Subcutaneous abdominal adipose tissue (tissue), 5 donors: ENCODE data around the gene YES1.

Source experiments
- H3K27ac ChIP-seq: one replicate; pipeline ENCODE4 v1.7.0; 2013; ENCODE audit warnings: low read depth, mild to moderate bottlenecking, inconsistent platforms, low read length, moderate library complexity
- H3K27me3 ChIP-seq, 5 donors: one replicate each; pipeline ENCODE4 v1.7.0; 2013; ENCODE audit warnings: low read length in 5 of 5, inconsistent platforms in 1 of 5; ENCODE audit not compliant: control insufficient read depth in 5 of 5, insufficient read depth in 4 of 5
- H3K36me3 ChIP-seq, 5 donors: one replicate each; pipeline ENCODE4 v1.7.0; 2013; ENCODE audit warnings: low read length in 5 of 5; ENCODE audit not compliant: control insufficient read depth in 5 of 5, insufficient read depth in 5 of 5
- H3K4me1 ChIP-seq, 5 donors: one replicate each; pipeline ENCODE4 v1.7.0; 2013; ENCODE audit warnings: low read length in 5 of 5, mild to moderate bottlenecking in 3 of 5, moderate library complexity in 1 of 5; ENCODE audit not compliant: control insufficient read depth in 5 of 5, insufficient read depth in 5 of 5
- H3K4me3 ChIP-seq, 5 donors: one replicate each; pipeline ENCODE4 v1.7.0; 2013; ENCODE audit warnings: low read length in 5 of 5, low read depth in 1 of 5
- H3K9ac ChIP-seq, 5 donors: one replicate each; pipeline ENCODE4 v1.7.0; 2013; ENCODE audit warnings: low read length in 5 of 5, mild to moderate bottlenecking in 4 of 5, moderate library complexity in 3 of 5
- H3K9me3 ChIP-seq, 5 donors: one replicate each; pipeline ENCODE4 v1.7.0; 2013; ENCODE audit warnings: low read length in 5 of 5; ENCODE audit not compliant: control insufficient read depth in 5 of 5
- donor health status: healthy.
- donor health status: healthy.
- donor health status: healthy.
- donor health status: healthy.
- donor health status: healthy.

The YES1 gene

DNA sequence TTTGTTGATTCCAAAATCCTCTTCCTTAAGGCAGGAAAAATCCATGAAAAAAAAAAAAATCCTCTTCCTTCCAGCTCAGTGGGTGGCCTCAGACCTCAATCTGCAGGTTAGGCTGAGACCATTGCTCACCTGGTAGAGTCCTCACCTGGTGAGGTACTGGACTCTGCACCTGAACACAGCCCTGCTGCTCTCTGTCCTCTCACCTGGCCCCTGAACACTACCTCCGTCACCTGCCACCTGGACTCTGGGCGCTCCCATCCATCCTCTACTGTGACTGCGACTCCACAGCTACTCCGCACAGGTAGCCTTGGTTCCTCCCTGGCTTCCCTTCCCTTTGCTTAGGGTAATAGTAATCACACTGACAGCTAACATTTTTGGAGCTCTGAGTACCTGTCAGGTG, 132.5 kb downstream of the YES1 start:
- no peaks in the 10 kb centered on the region for H3K27me3 ChIP-seq
- no peak overlapping the region for H3K9ac ChIP-seq
- peaks cover 13 to 79% (median 55%) of the 10 kb centered on the region in 5 donors for H3K36me3 ChIP-seq
- H3K4me3 ChIP-seq = no peak overlapping the region
- H3K27ac ChIP-seq = no peak overlapping the region
- no peaks in the 10 kb centered on the region for H3K4me1 ChIP-seq
- no peaks in the 10 kb centered on the region for H3K9me3 ChIP-seq

DNA sequence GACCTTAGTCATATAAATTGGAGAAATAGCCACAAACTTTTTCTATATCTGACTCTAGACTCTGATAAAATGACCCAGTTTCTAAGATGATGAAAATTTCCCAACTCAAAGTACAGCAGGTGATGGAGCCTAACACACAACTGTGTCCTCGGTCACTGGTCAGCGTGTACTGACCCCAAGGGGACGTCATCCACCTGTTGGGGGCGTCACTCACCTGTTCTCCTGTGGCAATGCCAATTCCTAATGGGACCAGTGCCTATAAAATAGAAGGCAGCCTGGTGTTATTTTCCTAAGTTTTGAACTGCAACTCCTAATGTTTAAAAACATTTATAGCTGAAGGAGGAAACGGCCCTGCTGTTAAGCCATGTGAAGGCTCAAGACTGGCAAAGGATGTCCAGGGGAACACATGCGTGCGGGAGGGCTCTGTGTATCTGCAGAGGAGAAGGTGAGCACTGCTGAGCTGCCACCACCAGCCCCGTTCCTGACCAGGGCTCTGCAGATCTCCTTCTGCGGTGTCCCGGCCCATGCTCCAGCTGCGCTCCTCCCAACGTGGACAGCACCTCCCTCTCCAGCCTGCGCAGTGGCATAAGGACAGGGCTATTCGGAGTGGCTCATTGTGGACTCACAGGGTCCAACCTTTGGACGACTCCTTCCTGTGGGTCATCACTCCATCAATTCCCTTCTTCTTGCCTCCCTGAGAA, 133.4 kb downstream of the YES1 start:
- H3K9ac ChIP-seq = no peak overlapping the region
- peaks cover 0 to 5% (median 0%) of the 10 kb centered on the region in 5 donors for H3K4me1 ChIP-seq
- no peak overlapping the region for H3K27ac ChIP-seq
- no peaks in the 10 kb centered on the region for H3K27me3 ChIP-seq
- H3K36me3 ChIP-seq = peaks cover 18 to 83% (median 55%) of the 10 kb centered on the region in 5 donors
- no peak overlapping the region for H3K4me3 ChIP-seq
- H3K9me3 ChIP-seq = no peaks in the 10 kb centered on the region

- Histone ChIP-seq H3K4me3 (no peak overlapping the region), H3K27me3 (no peaks in the 10 kb centered on the region), H3K9me3 (no peaks in the 10 kb centered on the region), H3K27ac (no peak overlapping the region), H3K4me1 (peaks cover 0 to 5% (median 0%) of the 10 kb centered on the region in 5 donors), H3K36me3 (peaks cover 23 to 83% (median 55%) of the 10 kb centered on the region in 5 donors), H3K9ac (no peak overlapping the region)
Observed at GRCh38 chr18:677951-678381, 134.1 kb downstream of the YES1 start.

- no peaks in the 10 kb centered on the region for H3K27me3 ChIP-seq
- H3K9me3 ChIP-seq = no peaks in the 10 kb centered on the region
- no peak overlapping the region for H3K9ac ChIP-seq
- H3K4me1 ChIP-seq = peaks cover 0 to 5% (median 0%) of the 10 kb centered on the region in 5 donors
- H3K36me3 ChIP-seq = peaks cover 30 to 85% (median 59%) of the 10 kb centered on the region in 5 donors
- no peak overlapping the region for H3K4me3 ChIP-seq
- no peak overlapping the region for H3K27ac ChIP-seq
Observed at GRCh38 chr18:677145-677544, 134.9 kb downstream of the YES1 start.

DNA sequence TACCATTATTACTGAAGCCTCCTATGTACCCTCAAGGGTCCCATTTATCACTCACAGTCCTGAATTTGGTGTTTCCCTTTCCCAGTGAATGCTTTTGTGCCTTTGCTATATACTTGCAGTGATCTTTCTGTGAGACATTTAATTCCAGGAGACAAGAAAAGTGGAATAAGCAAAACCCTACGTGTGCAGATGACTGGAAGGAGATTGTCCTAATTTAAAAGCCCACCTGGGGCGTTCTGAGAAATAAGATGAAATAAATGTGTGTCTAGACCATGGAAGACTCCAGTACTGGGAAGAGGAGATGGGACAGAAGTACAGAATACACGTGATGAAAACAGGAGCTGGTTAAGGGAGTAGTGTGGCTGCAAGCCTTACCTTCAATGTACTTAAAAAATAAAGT, 135.3 kb downstream of the YES1 start:
- Histone ChIP-seq H3K27ac (no peak overlapping the region), H3K27me3 (no peaks in the 10 kb centered on the region), H3K9me3 (no peaks in the 10 kb centered on the region), H3K9ac (no peak overlapping the region), H3K36me3 (peaks cover 28 to 82% (median 55%) of the 10 kb centered on the region in 5 donors), H3K4me3 (no peak overlapping the region), H3K4me1 (peaks cover 0 to 5% (median 0%) of the 10 kb centered on the region in 5 donors)

- no peak overlapping the region for H3K9ac ChIP-seq
- peaks cover 28 to 81% (median 53%) of the 10 kb centered on the region in 5 donors for H3K36me3 ChIP-seq
Observed at GRCh38 chr18:676069-676468, 136.0 kb downstream of the YES1 start.

GRCh38 chr18:675307-675706, 136.7 kb downstream of the YES1 start:
- no peak overlapping the region for H3K27ac ChIP-seq
- H3K27me3 ChIP-seq = no peaks in the 10 kb centered on the region
- peaks cover 28 to 80% (median 59%) of the 10 kb centered on the region in 5 donors for H3K36me3 ChIP-seq
- H3K4me1 ChIP-seq = peaks cover 0 to 5% (median 0%) of the 10 kb centered on the region in 5 donors
- H3K9ac ChIP-seq = no peak overlapping the region
- no peaks in the 10 kb centered on the region for H3K9me3 ChIP-seq
- no peak overlapping the region for H3K4me3 ChIP-seq

More at GRCh38 chr18:676069-676468, 136.0 kb downstream of the YES1 start:
- Histone ChIP-seq H3K27ac (no peak overlapping the region), H3K4me3 (no peak overlapping the region), H3K27me3 (no peaks in the 10 kb centered on the region), H3K9me3 (no peaks in the 10 kb centered on the region), H3K4me1 (peaks cover 0 to 5% (median 0%) of the 10 kb centered on the region in 5 donors)

DNA sequence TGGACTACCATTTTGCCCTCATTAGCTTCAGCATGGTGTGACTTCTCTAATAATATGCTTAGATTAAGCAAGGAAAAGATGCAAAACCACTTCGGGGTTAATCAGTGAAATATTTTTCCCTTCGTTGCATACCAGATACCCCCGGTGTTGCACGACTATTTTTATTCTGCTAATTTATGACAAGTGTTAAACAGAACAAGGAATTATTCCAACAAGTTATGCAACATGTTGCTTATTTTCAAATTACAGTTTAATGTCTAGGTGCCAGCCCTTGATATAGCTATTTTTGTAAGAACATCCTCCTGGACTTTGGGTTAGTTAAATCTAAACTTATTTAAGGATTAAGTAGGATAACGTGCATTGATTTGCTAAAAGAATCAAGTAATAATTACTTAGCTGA, 138.3 kb downstream of the YES1 start:
- Histone ChIP-seq H3K9ac (no peak overlapping the region), H3K27me3 (no peaks in the 10 kb centered on the region), H3K4me1 (peaks cover 0 to 5% (median 0%) of the 10 kb centered on the region in 5 donors), H3K9me3 (no peaks in the 10 kb centered on the region), H3K36me3 (peaks cover 28 to 71% (median 57%) of the 10 kb centered on the region in 5 donors), H3K4me3 (no peak overlapping the region), H3K27ac (no peak overlapping the region)

GRCh38 chr18:673317-673716, 138.7 kb downstream of the YES1 start:
- Histone ChIP-seq H3K9ac (no peak overlapping the region), H3K4me1 (peaks cover 0 to 5% (median 0%) of the 10 kb centered on the region in 5 donors), H3K4me3 (no peak overlapping the region), H3K36me3 (peaks cover 28 to 68% (median 55%) of the 10 kb centered on the region in 5 donors), H3K27ac (no peak overlapping the region), H3K27me3 (no peaks in the 10 kb centered on the region), H3K9me3 (no peaks in the 10 kb centered on the region)
